Body of pancreas (tissue), 4 donors: Measurements from ENCODE around the gene SLC35E3.

ENCODE experiments used
- CTCF ChIP-seq, 7 experiments: fragments of 450-650 bp in 4 of 7; fragments of 200-600 bp in 3 of 7; sonication (generic) in 3 of 7; IDR thresholded peaks; one replicate each; pipeline ENCODE4 v1.5.1; 2016 to 2019; ENCODE audit warnings: antibody characterized with exemption in 7 of 7
- POLR2A ChIP-seq, 3 donors: fragments of 450-650 bp; IDR thresholded peaks; one replicate each; pipeline ENCODE4 v1.6.1; 2016; ENCODE audit warnings: antibody characterized with exemption in 3 of 3, mild to moderate bottlenecking in 2 of 3

GRCh38 chr12:68739891-68740290, 6.1 kb upstream of the SLC35E3 start:
- no peak for TF ChIP-seq CTCF (IDR thresholded peaks at IDR 0.05)
- no peak for TF ChIP-seq POLR2A (IDR thresholded peaks at IDR 0.05)
